Measurements from ENCODE around the gene XXYLT1.
"Not testable (repeated sequence)": the region's sequence is repeated elsewhere in the genome, so short reads cannot be mapped to it uniquely, and the experiment has no call there.

The XXYLT1 gene

DNA sequence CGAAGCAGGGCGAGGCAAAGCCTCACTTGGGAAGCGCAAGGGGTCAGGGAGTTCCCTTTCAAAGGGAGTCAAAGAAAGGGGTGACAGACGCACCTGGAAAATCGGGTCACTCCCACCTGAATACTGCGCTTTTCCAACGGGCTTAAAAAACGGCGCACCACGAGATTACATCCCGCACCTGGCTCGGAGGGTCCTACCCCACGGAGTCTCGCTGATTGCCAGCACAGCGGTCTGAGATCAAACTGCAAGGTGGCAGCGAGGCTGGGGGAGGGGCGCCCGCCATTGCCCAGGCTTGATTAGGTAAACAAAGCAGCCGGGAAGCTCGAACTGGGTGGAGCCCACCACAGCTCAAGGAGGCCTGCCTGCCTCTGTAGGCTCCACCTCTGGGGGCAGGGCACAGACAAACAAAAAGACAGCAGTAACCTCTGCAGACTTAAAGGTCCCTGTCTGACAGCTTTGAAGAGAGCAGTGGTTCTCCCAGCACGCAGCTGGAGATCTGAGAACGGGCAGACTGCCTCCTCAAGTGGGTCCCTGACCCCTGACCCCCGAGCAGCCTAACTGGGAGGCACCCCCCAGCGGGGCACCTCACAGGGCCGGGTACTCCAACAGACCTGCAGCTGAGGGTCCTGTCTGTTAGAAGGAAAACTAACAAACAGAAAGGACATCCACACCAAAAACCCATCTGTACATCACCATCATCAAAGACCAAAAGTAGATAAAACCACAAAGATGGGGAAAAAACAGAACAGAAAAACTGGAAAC is 182.9 kb downstream of the XXYLT1 start:
- DNase-seq: not testable (repeated sequence)

DNA sequence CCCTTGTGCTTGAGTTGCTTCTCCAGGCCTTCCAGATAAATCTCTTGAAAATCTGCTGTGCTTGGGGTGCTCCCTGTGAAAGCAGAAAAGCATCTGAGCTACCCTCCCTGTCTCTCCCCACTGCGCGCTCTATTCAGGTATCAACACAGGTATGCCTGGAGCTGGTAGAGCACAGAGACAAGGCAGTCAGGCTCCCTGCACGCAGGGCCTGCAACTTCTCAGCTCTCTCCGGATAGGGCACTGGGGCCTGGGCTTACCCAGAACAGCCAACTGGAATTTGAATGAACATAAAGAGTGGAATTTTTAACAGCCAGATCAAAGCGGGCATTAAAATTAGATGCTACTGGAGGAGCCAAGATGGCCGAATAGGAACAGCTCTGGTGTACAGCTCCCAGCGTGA is 183.6 kb downstream of the XXYLT1 start:
- DNase-seq: no peak

DNA sequence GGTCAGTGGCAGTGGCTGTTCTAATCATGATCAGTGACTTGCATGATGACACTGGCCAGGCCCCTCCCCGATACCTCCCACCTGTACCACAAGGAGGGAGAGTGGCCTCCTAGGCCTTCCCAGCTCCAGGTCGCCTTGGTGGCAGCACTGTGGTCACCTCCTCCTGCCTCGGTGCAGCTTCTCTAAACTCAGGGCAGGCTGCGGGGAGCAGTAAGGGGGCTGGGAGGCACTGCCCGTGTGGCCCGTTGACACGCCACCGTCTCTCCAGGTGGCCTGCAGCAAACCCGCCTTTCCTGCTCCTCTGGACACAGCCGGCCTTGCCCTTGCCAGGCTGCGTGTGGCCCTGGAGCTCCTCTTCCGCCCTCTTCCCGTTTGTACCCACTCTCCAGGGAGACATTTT is 184.1 kb downstream of the XXYLT1 start:
- no peak for DNase-seq

GRCh38 chr3:195086341-195086740 is 184.6 kb downstream of the XXYLT1 start:
- no peak for DNase-seq

GRCh38 chr3:195085356-195086130 is 185.4 kb downstream of the XXYLT1 start:
- no peak for DNase-seq

- DNase-seq: no peak
These were observed 186.2 kb downstream of the XXYLT1 start for GRCh38 chr3:195084746-195085145.

DNA sequence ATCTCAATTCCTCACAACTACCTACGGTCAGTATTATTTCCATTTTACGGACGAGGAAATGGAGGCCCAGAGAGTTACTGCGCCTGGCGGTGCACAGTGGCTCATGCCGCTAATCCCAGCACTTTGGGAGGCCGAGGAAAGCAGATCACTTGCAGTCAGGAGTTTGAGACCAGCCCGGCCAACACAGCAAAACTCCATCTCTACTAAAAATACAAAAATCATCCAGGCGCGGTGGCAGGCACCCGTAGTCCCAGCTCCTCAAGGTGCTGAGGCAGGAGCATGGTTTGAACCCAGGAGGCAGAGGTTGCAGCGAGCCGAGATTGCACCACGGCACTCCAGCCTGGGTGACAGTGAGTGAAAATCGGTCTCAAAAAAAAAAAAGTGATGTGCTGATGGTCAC is 187.3 kb downstream of the XXYLT1 start:
- no peak for DNase-seq

DNA sequence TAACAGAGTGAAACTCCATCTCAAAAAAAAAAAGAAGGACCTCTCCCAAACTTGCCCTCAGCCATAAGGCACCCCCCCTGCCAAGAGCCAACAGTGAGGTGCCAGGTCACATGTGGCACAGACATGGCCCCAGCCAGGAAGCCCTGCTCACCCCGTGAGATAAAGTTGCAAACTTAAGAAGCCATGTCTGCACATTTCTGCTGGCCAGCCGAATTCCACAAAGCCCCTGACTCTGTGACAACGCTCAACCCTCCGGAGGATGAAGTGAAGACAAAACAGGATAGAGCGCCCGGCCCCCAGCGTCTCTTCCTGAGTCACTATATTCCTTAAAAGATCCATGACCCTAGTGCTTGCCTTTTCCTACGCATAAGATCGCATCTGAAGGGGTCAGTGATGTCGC is 188.1 kb downstream of the XXYLT1 start:
- DNase-seq: no peak

- DNase-seq: peak; percentile 87
These were observed 189.6 kb downstream of the XXYLT1 start for GRCh38 chr3:195081242-195081963.

DNA sequence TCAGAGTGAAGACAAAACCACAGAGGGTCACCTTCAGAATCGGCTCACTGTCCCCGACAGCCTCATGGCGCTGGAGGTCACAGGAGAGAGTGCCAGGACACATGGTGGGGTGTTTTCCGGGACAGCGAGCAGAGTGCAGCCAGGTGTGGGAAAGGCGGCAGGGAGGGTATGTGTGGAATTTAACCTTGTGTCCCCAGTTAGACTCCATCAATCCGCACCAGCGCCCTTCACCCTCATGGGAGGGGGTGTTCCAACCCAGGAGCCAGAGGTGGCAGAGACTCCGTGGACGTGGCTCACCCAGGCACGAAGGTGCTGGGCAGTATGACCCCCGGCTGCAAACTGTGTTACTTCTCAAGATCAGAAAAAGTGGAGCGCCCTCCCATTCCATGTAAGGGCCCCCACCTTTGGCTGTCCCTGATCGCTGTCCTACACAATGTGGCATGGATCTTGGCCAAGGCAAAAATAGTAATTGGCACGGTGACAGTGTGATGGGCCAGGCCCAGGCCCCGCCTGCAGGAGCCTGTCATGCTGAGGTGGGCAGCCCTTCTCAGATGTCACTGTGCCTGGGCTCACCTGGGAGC is 190.3 kb downstream of the XXYLT1 start:
- peak; percentile 73 for DNase-seq

DNA sequence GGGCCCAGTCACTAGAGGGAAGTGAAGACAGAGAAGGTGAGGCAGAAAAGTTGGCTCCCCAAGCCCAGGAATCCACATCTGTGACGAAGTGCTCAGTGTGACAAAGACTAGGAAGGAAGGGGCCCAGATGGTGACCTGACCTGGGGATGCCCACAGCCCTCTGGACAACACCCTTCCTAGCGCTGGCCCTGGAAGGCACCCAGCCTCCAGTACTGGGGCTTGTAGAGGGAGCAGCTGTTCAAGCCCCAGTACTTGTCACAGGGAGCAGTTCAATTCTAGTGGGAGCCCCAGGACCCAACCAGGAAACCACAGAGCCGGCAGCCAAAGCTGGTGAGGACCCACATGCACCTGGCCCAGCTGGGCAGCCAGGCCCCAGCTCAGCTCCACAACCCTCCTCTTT is 190.8 kb downstream of the XXYLT1 start:
- DNase-seq: peak; percentile 76

DNA sequence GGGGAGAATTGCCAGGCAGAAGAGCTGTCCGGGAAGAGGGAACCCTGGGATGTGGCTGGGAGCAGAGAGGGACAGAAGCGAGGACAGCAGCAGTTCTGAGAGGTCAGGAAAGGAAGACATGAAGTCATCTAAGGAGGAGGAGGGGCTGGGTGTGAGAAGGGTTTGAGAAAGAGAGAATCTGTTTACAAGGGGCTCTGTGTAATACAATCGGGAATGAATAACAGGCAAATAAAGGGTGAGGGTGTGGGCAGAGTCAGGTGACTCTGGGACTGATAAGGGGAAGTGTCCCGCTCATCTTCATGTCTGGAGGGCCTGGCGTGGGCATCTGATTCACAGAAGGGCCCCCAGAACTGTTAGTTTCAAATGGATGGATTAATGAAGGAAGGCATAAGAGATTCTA is 191.3 kb downstream of the XXYLT1 start:
- DNase-seq: no peak

DNA sequence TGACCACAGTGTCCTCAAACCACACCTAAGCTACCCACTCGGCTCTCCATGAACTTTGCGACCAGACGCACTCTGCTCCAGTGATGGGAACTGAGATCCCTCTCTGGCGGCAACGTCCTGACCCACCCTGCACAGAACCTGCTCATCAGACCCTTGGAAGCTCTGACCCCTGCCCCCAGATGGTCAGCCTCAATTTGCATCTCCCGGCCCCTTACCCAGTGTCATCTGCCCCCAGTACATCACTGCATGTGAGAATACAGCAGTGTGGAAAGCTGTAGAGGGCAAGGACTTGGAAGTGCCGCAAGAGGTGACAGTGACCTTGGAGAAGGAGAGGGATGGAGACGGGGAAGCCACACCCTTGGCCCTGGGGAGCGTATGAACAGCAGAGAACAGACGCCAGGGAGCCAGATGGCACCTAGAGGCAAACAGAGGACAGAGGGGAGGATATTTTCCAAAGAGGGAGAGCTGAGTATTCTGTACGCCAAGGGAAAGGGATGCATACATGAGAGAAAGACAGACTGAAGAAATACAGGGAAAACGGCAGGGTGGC is 192.0 kb downstream of the XXYLT1 start:
- DNase-seq: no peak

GRCh38 chr3:195077611-195078540 is 193.1 kb downstream of the XXYLT1 start:
- DNase-seq: no peak

DNA sequence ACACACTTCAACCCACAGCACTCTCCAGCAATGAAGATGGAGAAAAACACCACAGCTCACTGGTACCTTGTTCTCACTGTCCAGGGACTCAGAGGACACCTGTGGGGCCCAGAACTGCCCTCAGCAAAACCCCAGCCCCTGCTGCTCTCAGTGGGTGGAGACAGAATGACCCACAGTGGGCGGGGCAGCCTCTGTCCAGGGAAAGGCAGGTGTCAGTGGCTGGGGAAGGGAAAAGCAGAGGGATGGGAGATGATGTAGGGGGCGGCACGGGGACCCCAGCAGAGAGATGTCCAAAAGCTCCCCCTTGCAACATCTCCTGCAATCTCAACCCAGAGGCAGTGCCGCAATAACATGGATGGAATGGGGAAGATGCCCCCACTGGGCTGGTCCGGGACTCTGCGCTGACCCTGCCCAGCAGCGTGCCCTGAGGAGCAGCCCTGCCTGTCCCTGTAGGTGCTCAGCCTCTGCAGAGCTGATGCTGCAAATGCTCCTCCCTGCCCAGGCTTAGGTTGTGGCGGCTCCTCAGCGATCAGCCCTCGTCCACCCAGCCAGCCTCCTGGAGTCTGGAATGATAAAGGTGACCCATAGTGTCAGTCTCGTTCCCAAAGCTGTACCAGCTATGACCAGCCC is 193.9 kb downstream of the XXYLT1 start:
- DNase-seq: no peak

DNA sequence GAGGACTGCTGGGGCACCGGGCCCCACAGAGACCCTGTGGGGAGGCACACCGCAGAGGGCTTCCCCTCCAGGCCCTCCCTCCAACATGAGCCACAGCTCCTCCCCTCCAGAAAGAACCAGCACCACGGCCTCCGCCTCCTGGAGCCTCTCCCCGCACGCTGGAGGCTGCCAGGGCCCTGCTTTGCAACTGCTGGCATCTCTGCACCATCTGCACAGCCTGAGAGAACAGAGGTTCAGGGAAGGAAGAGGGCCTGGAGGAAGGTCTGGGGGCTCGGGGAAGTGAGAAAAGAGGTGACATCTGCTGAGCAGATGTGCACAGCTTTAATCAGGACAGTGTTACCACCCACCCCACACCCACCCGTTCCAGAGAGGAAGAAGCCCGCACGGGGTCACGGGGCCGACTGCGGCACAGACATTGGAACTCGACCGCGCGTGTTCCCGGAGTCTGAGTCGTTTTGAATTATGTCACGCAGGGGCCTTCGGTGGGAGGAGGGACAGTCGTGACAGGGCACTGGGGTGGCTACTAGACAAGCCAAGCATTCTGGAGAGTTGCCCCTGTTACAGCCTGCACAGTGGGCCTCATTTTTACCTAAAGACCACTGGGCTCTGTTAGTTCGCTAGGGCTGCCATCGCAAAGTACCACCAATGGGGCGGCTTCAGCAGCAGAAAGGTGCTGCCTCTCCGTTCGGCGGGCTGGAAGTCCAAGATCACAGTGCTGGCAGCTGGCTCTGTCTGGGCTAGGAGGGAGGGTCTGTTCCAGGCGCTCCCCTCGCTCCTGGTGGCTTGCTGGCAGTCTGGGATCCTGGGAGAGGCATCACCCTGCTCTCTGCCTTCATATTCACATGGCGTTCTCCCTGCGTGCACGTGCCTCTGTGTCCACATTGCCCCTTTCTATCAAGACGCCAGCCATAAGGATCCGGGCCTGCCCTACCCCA is 194.8 kb downstream of the XXYLT1 start:
- no peak for DNase-seq

GRCh38 chr3:195075199-195075940 is 195.6 kb downstream of the XXYLT1 start:
- no peak for DNase-seq

DNA sequence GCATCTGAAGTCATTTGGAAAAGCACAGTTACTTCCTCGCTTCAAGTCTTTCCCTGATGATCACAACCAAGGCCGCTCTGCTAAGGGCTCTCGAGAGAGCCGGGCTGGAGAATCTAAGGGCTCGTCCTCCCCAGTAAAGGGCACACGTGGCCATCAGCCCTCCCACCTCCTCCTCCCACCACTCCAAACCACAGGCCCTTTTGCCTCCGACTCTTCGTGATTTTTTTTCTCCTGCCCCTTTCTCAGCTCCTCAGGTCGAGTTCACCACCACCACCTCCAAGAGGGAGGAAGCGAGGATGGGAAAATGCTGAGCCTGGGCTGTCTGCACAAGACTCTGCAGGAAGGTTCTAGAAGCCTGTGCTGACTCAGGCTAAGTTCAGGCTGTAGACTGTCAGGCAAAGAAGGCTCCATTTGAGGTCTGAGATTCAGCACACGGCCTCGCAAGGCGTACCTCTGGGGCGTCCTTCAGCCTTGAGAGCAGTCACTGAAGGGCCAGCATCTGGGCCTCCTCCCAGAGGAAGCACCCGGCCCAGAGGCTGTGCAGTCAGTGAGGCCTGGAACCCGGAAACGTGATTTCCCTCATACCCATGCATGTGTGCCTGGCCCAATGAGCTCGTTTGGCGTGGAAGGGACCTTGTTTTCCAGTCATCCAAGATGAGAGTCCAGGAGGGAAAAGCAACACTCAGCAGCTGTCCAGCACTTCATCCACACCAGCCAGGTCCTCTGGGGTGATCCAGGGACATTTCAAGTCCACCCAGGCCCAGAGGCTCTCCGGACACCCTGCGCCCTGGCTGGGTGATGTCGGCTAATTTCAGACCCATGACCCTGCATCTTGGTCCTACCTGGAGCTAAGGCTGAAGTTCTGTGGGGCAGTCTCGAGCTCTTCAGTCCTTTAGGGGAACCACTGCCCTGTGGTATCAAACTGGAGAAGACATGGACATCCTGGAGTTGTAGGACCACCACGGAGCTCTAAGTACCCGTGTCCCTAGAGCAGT is 196.8 kb downstream of the XXYLT1 start:
- DNase-seq: no peak

Data from NCI-H2107 (cell line).